HepG2 (cell line): ENCODE measurements around the gene PLEKHG4. TPM values are rescaled to one million over a fixed set of nuclear protein-coding genes. Genes with fewer than 3 reads are reported as not detected.

Experiments
- CBFB ChIP-seq: sonication (generic); formaldehyde crosslinking; IDR thresholded peaks from 2 replicates; pipeline ENCODE4 v1.4.0; 2020; ENCODE audit warnings: missing genetic modification reagents
- CC2D1A ChIP-seq: sonication (generic); formaldehyde crosslinking; IDR thresholded peaks from 2 replicates; pipeline ENCODE4 v1.8.1; 2023; ENCODE audit warnings: mild to moderate bottlenecking, missing genetic modification reagents
- CHD4 ChIP-seq: fragments of 200-600 bp; sonication (generic); IDR thresholded peaks from 2 replicates; pipeline ENCODE4 v1.7.0; 2017; ENCODE audit warnings: mild to moderate bottlenecking, low read length, borderline replicate concordance
- E2F5 ChIP-seq: sonication (generic); formaldehyde crosslinking; conservative IDR thresholded peaks from 2 replicates; pipeline ENCODE4 v1.4.0; 2020; ENCODE audit warnings: missing genetic modification reagents
- ETV5 ChIP-seq: IDR thresholded peaks from 2 replicates; pipeline ENCODE4 v1.6.1; 2018; ENCODE audit warnings: missing biosample characterization, missing genetic modification reagents, inconsistent platforms, borderline replicate concordance
- JUND ChIP-seq: sonication (generic); formaldehyde crosslinking; IDR thresholded peaks from 2 replicates; pipeline ENCODE4 v1.8.0; 2022; ENCODE audit warnings: mild to moderate bottlenecking, missing genetic modification reagents
- MATR3 ChIP-seq: sonication (generic); formaldehyde crosslinking; IDR thresholded peaks from 2 replicates; pipeline ENCODE4 v1.4.0; 2020; ENCODE audit warnings: missing genetic modification reagents
- NKX3-1 ChIP-seq: sonication (generic); formaldehyde crosslinking; IDR thresholded peaks from 2 replicates; pipeline ENCODE4 v1.5.0; 2020; ENCODE audit warnings: missing genetic modification reagents
- PATZ1 ChIP-seq: sonication (generic); formaldehyde crosslinking; IDR thresholded peaks from 2 replicates; pipeline ENCODE4 v1.4.0; 2020; ENCODE audit warnings: missing genetic modification reagents
- POLR2AphosphoS5 ChIP-seq: IDR thresholded peaks from 2 replicates; pipeline ENCODE4 v1.6.1; 2012; ENCODE audit warnings: low read depth, low read length
- SATB2 ChIP-seq: sonication (generic); formaldehyde crosslinking; IDR thresholded peaks from 2 replicates; pipeline ENCODE4 v1.5.0; 2020; ENCODE audit warnings: missing genetic modification reagents
- THAP9 ChIP-seq: sonication (generic); formaldehyde crosslinking; IDR thresholded peaks from 2 replicates; pipeline ENCODE4; 2020; ENCODE audit warnings: missing genetic modification reagents, mild to moderate bottlenecking, borderline replicate concordance
- U2AF2 ChIP-seq: fragments of 200-400 bp; formaldehyde crosslinking; IDR thresholded peaks from 2 replicates; pipeline ENCODE4 v1.6.1; 2017; ENCODE audit warnings: low read depth, mild to moderate bottlenecking, low read length
- ZBTB38 ChIP-seq: sonication (generic); formaldehyde crosslinking; IDR thresholded peaks from 2 replicates; pipeline ENCODE4 v1.5.1; 2020; ENCODE audit warnings: mild to moderate bottlenecking, missing genetic modification reagents
- ZNF101 ChIP-seq: sonication (generic); formaldehyde crosslinking; IDR thresholded peaks from 2 replicates; pipeline ENCODE4 v1.4.0; 2020; ENCODE audit warnings: mild to moderate bottlenecking, low read depth, missing genetic modification reagents, borderline replicate concordance
- ZNF17 ChIP-seq: sonication (generic); formaldehyde crosslinking; IDR thresholded peaks from 2 replicates; pipeline ENCODE4 v1.5.0; 2020; ENCODE audit warnings: mild to moderate bottlenecking, missing genetic modification reagents
- ZNF224 ChIP-seq: sonication (generic); formaldehyde crosslinking; IDR thresholded peaks from 2 replicates; pipeline ENCODE4 v1.5.0; 2020; ENCODE audit warnings: mild to moderate bottlenecking, missing genetic modification reagents
- ZNF263 ChIP-seq: sonication (generic); formaldehyde crosslinking; IDR thresholded peaks from 2 replicates; pipeline ENCODE4 v1.4.0; 2020; ENCODE audit warnings: missing genetic modification reagents
- ZNF552 ChIP-seq: sonication (generic); formaldehyde crosslinking; IDR thresholded peaks from 2 replicates; pipeline ENCODE4 v1.9.0; 2022; ENCODE audit warnings: missing genetic modification reagents, mild to moderate bottlenecking, borderline replicate concordance
- ZNF773 ChIP-seq: sonication (generic); formaldehyde crosslinking; IDR thresholded peaks from 2 replicates; pipeline ENCODE4 v1.4.0; 2020; ENCODE audit warnings: missing genetic modification reagents, borderline replicate concordance
- ZXDC ChIP-seq: sonication (generic); formaldehyde crosslinking; IDR thresholded peaks from 2 replicates; pipeline ENCODE4 v1.5.0; 2020; ENCODE audit warnings: mild to moderate bottlenecking, missing genetic modification reagents
- ZZZ3 ChIP-seq: sonication (generic); formaldehyde crosslinking; IDR thresholded peaks from 2 replicates; pipeline ENCODE4 v1.4.0; 2020; ENCODE audit warnings: missing genetic modification reagents, mild to moderate bottlenecking, borderline replicate concordance
- polyA plus RNA-seq, 8 experiments: library from polyadenylated mRNA; depleted of rRNA in 3 of 8; stranded (reverse) in 7 of 8; unstranded in 1 of 8; fragments of >200 nt; fragmentation: Illumina TruSeq in 4 of 8; extraction: Trizol in 4 of 8; gene quantifications; 2 replicates each; pipeline versions ENCODE4 v1.2.1 to v1.2.3, GENCODE V29; 2011 to 2016; ENCODE audit warnings: low read depth in 4 of 8, missing spikeins in 1 of 8, mixed read lengths in 1 of 8; ENCODE audit not compliant: insufficient read depth in 1 of 8
- total RNA-seq, 5 experiments: library from RNA; depleted of rRNA; stranded (reverse); fragments of >200 nt; fragmentation: Illumina TruSeq; extraction: Trizol; gene quantifications; 2 replicates each; pipeline ENCODE4 v1.2.3, GENCODE V29; 2016; ENCODE audit warnings: low read depth in 1 of 5

PLEKHG4 gene
- total and polyA plus RNA-seq, 2 of the 13 experiments (the other 11 are each of a cell fraction or from before 2014, with no cell fraction given), result 7.1 to 13.6 TPM

GRCh38 chr16:67279296-67280089 is at the start of gene PLEKHG4 (continued):
- TF ChIP-seq E2F5 (CRISPR knock-in tag) (0 out of 2 replicates have a peak, but pooled peaks have one; percentile 26), U2AF2 (no peak), ZNF17 (CRISPR knock-in tag) (no peak), MATR3 (CRISPR knock-in tag) (no peak), JUND (CRISPR knock-in tag) (0 out of 2 replicates have a peak, but pooled peaks have one; percentile 13), ZNF224 (CRISPR knock-in tag) (no peak), CHD4 (no peak), CBFB (CRISPR knock-in tag) (no peak), ZNF101 (CRISPR knock-in tag) (peak; percentile 79; the same call in 1 of the 2 replicates), ZZZ3 (CRISPR knock-in tag) (no peak), THAP9 (no peak), ZNF263 (CRISPR knock-in tag) (0 out of 2 replicates have a peak, but pooled peaks have one; percentile 7), ETV5 (CRISPR knock-in tag) (no peak), ZNF773 (CRISPR knock-in tag) (no peak; the same call in 1 of the 2 replicates), ZXDC (CRISPR knock-in tag) (peak; percentile 84), ZNF552 (CRISPR knock-in tag) (peak; percentile 36; the same call in 1 of the 2 replicates), CC2D1A (CRISPR knock-in tag) (no peak), SATB2 (CRISPR knock-in tag) (no peak), NKX3-1 (CRISPR knock-in tag) (no peak), ZBTB38 (CRISPR knock-in tag) (peak; percentile 85), PATZ1 (no peak), POLR2AphosphoS5 (peak; percentile 51)
